KG1 (cell line): ENCODE data around the gene WDR73.
A peak's percentile ranks its signal among the peaks of the same experiment; 100 is the strongest.

Experiments
- DNase-seq: peaks from one replicate; lab custom pipeline; 2025; lab: John Stamatoyannopoulos, UW

Gene WDR73

DNA sequence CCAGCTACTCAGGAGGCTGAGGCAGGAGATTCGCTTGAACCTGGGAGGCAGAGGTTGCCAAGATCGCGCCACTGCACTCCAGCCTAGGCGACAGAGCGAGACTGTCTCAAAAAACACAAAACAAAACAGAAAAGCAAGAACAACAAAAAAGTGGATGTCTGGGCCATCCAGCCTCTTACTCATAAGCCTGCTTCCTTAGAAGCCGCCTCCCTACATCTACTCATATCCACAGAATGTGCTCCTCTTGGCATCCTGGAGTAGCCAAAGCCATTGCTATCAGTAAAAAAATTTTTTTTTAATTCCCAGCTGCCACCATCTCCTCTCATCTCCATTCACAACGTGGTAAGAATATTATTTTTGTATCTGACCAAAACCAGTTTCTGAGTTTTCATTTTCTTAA is 42.5 kb downstream of the WDR73 start:
- DNase-seq: no peak

DNA sequence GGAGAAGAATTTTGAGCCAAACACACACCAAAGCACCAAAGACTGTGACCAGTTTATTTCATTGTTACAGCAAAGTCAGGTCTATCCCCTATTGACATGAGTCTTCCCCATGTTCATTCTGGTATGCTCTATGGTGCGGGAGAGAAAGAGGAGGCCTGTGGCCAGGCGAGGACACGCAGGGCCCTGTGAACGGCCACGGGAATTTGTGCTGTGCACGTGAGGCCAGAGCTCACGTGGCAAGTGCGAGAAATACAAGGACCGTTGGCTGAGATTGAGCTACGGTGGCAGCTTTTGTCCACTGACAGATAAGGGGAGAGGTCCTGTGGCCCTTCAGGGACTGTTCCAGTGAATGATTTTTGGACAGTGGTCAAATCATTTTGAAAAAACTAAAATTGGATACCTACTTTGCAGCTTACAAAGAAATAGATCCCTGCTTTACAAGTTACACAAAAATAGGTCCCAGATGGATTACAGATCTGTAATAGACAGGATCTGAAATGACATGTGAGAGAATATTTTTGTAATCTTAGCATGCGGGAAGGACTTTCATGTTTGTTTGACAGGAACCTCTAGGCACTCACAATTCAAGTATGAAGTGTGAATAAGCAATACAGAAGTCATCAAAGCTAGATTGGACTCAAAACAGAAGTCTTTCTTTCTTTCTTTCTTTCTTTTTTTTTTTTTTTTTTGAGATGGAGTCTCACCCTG is 44.1 kb downstream of the WDR73 start:
- no peak for DNase-seq

DNA sequence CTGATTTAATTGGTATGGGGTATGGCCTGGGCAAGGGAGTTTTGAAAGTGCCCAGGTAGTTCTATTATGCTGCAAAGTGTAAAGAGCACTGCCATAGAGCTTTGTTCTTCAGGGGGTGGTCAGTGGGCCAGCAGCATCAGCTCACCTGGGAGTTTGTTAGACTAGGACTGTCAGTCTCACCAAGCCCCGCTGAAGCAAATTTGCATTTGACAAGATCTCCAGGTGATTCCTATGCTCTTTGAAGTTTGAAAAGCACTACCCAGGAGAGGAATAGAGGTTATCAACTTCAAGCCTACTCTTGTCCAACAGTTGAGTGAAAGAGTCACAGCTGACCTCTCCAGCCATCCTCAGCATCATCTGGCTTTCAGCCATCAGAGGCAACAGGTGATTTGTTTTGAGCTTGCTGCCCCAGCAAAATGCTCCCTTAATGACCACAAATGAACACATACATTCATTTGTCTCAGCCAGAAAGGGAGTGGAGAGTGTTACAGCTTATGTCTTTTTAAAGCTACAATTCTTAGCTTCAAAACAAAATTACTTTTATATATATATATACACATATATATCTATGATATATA is 45.3 kb downstream of the WDR73 start:
- DNase-seq: no peak

DNA sequence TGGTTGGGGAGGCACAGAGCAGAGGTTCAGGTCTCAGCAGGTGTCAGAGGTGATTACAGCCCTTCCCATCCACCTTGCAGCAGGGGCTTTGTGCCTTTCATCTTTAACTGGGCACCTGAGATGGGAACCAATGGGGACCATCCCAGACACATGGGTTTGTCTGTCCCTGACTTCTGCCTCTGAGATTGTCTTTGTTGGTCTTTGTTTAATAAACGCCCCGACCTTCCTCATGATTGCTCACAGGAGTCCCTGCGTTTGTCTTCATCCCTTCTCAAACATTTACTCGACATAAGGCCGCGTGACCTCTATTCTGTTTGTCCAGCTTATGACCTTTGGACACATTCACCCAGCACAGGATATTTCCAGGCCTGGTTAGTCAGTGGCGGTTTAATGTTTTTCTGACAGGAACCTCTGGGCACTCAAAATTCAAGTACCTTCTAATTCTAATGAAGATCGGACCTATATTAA is 47.4 kb downstream of the WDR73 start:
- DNase-seq: no peak

DNA sequence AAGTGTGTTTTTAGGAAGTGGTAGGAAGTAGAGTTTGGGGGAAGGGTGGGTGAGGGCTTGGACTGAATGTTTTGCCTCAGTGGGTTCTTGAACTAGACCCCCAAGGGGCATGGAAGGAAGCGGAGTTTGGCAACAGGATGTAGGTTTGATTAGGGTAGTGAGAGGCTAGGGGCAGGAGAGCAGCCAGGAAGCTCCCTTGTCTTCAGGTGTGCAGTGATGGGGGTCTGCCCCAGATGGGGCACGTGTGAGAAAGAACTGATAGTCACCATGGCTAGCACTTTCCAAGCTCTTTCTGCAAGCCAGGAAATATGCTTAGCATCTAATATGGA is 48.6 kb downstream of the WDR73 start:
- DNase-seq: no peak

DNA sequence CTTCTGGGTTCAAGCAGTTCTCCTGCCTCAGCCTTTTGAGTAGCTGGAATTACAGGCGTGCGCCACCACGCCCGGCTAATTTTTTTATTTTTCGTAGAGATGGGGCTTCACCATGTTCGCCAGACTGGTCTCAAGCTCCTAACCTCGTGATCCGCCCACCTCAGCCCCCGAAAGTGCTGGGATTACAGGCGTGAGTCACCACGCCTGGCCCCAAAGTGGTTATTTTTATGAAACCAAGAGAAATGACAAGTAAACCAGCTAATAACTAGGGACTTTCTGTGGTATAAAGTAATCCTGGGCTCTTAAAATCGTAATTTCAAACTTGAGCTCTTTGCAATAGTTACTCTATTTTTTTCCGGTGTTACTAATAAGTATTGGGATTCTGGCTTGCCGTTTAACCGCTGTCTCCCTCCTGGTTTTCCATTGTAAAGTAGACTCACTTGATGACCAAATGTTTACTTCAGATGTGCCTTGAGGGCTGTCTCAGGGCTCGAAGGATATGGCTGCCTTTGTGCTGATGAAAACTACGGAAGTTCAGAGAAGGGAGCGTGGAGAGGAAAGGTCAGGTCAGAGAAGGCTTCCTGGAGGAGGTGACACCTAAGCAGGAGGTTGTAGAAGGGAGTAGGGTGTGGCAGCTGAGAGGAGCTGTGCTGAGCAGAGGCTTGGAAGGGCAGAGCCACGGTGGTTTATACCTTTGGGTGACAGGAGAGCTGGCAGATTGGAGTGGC is 49.1 kb downstream of the WDR73 start:
- no peak for DNase-seq

DNA sequence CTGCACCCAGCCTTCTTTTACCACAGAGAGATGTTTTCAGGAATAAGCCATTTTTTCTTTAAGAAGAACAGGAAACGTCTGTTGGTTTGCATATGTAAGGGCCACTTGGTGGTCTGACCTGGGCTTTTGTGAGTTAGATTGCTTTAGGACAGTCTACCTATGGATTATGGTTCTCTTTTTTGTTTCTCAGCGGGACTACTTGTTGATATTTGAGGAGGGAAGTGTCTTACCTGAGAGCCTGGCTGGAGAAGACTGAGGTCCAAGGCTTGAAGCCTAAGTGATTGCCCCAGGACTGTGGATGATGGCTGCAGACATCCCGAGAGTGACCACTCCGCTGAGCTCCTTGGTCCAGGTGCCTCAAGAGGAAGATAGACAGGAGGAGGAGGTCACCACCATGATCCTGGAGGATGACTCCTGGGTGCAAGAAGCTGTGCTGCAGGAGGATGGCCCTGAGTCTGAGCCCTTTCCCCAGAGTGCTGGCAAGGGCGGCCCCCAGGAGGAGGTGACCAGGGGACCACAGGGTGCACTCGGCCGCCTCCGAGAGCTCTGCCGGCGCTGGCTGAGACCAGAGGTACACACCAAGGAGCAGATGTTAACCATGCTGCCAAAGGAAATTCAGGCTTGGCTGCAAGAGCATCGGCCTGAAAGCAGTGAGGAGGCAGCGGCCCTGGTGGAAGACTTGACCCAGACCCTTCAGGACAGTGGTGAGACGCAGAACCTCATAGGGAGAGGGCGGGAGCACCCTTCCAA is 50.3 kb downstream of the WDR73 start:
- no peak for DNase-seq

DNA sequence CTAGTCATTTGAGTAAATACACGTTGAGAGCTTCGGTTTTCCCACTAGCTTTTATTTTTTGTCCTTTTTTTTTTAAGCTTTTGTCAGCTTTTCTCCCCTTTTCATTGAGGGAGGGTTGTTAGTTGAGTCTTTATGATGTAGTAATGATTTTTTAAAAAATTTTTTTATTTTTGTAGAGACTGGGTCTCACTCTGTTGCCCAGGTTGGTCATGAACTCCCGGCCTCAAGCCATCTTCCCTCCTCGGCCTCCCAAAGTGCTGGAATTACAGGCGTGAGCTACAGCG is 52.6 kb downstream of the WDR73 start:
- no peak for DNase-seq

DNA sequence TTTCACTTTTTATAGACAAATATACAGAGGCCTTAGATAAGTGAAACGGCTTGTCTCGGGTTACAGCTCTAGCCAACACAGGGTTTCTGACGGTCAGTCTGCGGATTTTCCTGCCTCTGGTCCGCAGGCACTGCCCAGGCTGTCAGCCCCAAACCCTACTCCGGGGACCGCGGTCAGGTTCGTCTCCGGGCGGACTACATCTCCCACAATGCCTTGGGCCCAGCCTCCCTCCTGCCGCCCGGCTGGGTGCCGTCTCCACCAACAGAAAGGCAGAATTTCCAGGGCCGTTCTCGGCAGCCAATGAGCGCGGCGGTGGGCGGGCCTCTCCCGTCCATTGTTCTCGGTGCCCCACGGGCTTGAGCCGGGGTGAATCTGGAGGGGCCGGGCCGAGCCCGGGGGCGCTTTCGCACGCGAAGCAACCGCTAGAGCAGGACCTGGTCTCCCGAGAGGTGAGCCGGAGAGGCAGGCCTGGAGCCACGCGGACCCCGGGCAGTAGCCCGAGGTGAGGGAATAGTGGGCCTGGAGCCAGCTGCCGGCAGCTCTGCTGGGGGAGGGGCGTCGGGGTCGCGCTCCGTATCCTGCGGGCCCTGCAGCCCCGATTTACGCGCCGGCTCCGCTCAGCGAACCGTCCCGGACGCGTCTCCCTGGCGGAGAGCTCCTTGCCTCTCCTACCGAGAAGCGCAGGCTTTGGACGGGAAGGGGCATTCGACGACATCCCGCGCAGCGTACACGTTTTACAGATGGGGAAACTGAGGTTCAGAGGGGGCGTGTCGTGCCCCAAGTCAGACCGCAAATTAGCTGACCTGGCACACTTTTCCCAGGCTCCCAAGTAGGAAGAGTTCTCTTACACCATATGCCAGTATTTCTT is 53.2 kb downstream of the WDR73 start, which contains the start of gene ZSCAN2:
Gene ZSCAN2 (plus strand): TSS at position 323 of the 868 bp plus-strand sequence. CDS start 2,919 bp downstream, outside the sequence.
- peak; percentile 88 for DNase-seq

DNA sequence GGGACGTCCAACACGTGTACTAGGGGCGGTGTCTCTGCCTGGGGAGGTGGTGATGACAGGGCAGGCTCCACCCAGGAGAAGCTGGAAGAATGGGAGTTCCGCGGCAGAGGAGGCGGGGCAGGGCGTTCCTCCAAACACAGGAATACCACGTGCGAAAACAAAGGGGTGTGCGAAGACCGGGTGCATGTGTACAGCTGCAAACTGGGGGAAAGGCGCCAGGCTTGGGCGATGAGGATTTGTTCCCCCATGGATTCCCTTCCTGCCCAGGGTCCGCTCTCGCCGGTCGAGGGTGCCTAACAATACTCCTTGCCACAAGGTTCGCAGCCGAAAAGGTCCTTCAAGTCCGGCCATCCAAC is 53.8 kb downstream of the WDR73 start:
- peak; percentile 75 for DNase-seq

DNA sequence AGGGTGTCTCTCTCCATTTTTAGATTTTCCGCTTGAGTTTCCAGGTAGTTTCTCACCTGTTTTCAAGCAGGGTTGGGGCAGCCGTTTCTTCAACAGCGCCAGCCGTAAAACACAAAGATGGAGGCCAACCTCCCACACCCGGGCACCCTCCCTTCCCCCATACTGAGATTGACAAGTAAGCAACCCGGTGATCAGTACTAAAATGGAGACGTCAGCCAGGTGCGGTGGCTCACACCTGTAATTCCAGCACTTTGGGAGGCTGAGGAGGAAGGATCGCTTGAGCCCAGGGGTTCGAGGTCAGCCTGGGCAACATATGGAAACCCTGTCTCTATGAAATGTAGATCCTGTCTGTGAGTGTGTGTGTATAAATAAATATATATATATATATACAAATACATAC is 54.2 kb downstream of the WDR73 start:
- DNase-seq: no peak

DNA sequence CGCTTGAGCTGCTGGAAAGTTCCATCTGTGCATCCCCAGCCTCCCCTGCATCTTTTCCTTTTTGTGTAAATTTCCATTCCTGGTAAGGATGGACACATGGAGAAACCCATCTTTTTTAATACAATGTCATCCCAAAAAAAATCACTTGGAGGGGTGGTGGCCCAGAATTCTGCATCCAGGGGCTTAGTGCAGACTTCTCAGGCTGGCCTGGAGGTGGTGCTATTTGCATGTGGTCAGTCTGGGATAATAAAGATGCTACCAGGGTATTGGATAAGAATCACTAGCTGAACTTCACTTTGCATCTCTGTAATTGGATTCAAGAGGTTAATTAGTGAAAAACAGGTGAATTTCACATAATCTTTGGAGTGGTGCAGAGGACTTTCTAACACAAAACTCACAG is 55.1 kb downstream of the WDR73 start:
- peak; percentile 41 for DNase-seq

DNA sequence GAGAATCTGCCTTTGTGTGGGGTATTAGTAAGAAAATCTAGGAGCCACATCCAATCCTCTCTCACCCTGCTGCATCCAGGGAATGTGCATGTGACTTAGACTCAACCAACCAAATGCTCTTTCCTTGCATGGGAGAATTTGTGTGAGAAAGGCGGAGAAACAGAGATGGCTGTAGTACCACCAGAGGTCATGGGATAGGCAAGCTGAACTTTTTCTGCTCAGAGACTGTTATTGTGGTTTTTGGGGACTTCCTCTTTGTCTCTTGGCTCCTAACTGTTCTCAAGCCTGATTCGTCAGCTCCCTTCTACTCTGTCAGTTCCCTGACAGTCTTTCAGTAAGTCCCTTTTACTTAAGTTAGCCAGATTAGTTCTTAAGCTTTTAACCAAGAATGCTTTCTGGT is 55.8 kb downstream of the WDR73 start:
- DNase-seq: peak; percentile 96

DNA sequence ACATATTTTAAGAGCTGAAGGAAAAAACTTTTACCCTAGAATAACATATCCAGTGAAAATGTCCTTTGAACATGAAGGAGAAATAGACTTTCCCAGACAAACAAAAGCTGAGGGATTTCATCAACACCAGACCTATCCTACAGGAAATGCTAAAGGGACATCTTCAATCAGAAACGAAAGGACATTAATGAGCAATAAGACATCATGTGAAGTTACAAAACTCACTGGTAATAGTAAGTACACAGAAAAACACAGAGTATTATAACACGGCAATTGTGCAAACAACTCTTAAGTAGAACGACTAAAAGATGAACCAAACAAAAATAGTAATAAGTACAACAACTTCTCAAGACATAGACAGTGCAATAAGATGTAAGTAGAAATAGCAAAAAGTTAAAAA is 56.8 kb downstream of the WDR73 start:
- no peak for DNase-seq

DNA sequence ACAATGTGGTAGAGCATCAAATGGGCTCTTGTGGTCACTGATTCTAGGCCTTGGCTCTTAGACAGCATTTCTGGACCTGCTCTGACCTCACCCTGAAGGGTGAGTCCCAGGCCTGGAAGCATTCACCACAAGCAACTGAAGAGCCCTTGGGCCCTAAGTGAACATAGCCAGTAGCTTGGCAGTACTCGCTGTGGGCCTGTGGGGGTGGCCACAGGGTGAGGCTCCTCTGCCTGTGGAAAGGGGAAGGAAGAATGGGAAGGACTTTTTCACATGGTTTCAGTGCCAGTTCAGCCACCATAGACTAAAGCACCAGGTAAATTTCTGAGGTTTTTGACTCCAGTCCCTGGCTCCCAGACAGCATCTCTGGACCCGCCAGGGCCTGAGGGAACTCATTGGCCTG is 58.4 kb downstream of the WDR73 start:
- DNase-seq: no peak

DNA sequence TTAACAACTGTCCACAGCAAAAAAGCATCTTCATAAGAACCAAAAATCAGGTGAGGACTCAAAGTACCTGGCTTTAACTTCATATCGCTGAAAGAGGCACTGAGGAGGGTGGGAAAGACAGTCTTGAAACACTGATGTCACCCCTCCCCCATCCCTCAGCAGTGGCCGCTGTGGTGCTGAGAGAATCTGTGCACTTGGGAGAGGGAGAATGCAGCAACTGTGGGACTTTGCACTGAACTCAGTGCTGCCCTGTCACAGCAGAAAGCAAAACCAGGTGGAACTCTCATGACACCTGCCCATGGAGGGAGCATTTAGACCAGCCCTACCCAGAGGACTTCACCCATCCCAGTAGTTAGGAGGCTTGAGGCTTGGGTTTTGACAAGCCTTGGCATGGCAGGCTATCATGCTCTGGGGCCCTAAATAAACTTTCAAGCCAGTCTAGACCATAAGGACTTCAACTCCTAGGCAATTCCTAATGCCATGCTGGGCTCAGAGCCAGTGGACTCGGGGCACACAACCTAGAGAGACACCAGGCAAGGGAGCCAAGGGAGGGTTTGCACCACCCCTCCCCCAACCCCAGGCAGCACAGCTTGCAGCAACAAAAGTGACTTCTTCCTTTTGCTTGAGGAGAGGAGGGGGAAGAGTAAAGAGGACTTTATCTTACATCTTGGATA is 59.3 kb downstream of the WDR73 start:
- DNase-seq: no peak

DNA sequence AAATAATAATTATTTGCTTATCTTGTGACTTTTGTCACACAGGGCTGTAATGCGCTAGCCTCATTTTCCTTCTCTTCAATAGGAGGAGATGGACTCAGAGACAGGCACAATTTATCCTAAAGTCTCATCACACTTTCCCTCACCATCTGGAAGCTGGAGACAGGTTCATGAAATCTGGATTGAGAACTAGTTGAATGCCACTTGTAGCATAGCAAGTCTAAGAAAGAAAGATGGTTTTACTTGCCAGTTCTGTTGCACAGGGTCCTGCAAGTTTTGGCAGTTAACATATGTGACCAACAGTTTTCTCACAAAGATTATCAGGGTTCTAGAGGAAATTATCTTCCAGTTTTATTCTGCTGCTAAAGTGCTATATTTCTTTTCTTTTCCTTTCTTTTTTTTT is 62.3 kb downstream of the WDR73 start:
- DNase-seq: no peak

DNA sequence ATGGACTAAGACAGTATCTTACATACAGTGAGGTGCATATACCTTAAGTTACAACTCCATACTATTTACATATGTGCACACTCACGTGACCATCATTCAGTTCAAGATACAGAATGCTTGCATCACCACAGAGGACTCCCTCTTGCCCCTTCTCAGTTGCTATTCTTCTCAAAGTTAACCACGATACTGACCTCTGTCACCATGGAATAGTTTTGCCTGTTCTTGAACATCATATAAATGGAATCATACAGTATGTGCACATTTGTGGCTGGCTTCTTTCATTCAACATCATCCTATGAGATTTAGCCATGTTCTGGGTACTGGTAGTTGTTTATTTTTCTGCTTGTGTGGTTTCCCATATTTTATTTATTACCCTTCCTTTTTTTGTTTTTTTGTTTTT is 63.7 kb downstream of the WDR73 start:
- DNase-seq: no peak
